ENCODE measurements around the gene POPDC2.

POPDC2 gene

GRCh38 chr3:119669906-119670570 is 9.6 kb upstream of the POPDC2 start:
- peak; percentile 52 for DNase-seq (ENCODE audit: low spot score)

- DNase-seq (ENCODE audit: low spot score) = no peak
Observed at GRCh38 chr3:119665954-119666559, 5.7 kb upstream of the POPDC2 start.

GRCh38 chr3:119664850-119665379 is 4.5 kb upstream of the POPDC2 start:
- DNase-seq (ENCODE audit: low spot score) = no peak

- DNase-seq (ENCODE audit: low spot score) = peak; percentile 64
Observed at GRCh38 chr3:119664370-119664769, 4.0 kb upstream of the POPDC2 start.

DNA sequence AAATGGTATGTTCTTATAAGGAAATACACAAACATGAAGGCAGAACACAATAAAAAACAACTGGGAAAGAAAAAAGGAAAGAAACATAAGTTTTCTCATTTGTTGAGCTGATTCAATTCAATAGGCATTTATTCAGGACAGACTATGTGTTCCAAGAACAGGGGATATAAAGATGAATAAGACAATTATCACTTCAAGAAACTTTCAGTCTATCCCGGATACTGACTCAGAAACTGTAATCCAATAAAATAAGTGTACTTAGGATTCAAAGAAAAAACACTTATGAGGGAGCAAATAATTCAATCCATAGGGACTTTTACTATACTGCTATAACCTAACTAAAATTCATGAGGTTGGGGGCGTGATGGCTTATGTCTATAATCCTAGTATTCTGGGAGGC is 3.5 kb upstream of the POPDC2 start:
- DNase-seq (ENCODE audit: low spot score) = no peak

DNA sequence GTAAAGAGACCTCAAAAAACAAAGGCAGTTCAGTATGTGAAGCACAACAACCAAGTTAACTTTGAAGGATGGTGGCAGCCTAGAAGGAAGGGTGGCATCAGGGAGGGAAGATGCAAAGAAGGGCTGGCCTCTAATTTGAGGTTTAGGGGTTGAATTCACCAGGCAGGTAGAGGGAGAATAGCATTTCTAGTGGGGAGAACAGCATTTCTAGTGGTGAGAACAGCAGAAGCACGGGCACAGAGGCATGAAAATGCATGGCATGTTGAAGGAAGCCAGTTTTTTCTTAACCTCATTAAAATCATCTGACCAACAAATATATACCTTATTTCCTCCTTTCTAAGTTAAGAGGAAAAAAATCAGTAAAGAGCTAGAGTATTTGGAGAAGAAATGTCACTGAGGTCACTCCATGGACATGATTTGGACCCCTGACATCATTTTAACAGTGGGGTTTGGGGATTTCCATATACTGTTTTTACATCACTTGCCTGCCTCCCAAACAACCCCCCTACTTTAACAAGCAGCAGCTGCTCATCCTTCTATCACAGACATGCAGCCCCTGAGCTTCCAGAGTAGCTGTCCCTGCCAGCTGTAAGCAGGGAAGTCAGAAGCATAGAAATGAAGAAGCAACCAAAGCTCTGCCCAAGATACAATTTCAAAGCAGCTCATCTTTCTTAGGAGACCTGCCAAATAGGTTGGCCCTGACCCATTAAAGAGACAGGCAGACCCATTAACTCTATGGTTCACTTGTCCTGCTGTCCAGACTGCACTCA is 2.4 kb upstream of the POPDC2 start:
- DNase-seq (ENCODE audit: low spot score) = no peak

GRCh38 chr3:119659606-119660291 is 640 bp downstream of the POPDC2 start:
- no peak for DNase-seq (ENCODE audit: low spot score)

DNA sequence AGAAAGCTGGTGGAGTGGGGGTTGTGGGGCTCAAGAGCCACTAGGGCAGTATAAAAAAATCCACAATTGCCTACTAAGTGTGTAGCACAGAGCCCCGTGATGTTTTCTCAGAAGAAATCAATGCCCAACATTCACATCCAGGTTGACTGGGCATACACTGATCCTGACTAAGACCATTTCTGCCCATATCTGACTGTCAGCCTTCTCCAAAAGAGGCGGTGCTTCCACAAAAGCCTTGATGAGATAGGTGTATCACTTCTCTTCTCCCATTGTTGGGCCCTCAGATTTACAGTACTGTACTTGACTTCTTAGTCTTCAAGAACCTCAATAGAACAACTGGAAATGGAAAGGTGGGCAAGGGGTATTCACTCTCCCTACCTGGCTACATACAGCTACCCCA is 1.4 kb downstream of the POPDC2 start:
- DNase-seq (ENCODE audit: low spot score) = no peak

DNA sequence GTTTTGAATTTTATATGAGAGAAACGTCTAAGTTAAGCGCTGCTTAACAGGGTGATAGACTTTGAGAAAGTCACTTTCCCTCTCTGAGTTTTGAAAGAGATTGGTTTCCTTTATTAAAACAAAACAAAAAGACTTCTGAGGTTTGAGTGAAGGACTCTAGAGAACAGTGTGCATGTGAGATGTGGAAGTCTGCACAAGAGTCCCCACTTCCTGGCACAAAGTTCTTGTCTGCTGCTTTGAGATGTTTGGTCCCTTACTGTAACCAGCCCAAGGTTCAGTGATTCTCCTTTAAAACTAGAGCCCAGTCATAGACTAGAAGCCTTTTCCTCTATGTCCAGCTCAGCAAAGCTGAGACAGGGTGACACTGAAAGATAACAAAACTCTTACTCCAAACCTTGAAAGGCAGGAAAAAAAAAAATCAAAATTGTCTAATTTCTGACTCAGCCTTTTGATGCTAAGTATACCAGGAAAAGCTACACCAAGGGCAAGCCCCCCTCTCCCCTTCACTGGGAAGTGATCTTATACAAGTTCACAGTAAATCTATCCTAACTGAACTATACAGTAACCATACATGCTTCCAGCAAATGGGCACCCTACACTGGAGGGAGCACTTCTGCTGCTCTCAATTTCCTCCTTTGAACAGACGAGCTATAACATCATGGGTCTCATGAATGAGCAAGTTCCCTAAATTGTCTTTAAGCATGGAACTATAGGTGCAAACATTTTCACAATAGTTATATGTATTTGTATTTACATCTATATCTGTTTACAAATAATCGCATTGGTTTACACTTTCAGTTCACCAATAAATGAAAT is 2.3 kb downstream of the POPDC2 start:
- no peak for DNase-seq (ENCODE audit: low spot score)

DNA sequence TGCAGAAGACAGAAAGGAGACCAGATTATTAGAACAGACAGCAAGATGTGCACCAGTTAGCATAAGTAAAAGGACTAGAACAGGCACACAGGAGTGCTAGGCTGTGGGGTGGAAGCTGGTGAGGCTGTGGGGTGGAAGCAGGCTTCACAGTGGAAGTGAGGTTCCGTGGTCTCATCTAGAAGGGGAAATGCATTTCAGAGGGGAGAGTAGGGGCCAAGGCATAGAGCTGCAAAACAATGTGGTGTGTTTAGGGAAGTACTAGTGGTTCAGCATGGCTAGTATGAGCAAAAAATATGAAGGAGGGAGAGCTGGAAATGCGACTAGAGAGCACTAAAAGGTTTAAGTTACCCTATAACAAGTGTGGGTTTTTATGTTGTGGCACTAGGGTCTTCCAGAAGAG is 6.5 kb downstream of the POPDC2 start:
- no peak for DNase-seq (ENCODE audit: low spot score)

- no peak for DNase-seq (ENCODE audit: low spot score)
Observed at GRCh38 chr3:119652306-119653033, 7.9 kb downstream of the POPDC2 start.

GRCh38 chr3:119649761-119650160 is 10.6 kb downstream of the POPDC2 start:
- no peak for DNase-seq (ENCODE audit: low spot score)

GRCh38 chr3:119647843-119648575 is 12.4 kb downstream of the POPDC2 start:
- no peak for DNase-seq (ENCODE audit: low spot score)

DNA sequence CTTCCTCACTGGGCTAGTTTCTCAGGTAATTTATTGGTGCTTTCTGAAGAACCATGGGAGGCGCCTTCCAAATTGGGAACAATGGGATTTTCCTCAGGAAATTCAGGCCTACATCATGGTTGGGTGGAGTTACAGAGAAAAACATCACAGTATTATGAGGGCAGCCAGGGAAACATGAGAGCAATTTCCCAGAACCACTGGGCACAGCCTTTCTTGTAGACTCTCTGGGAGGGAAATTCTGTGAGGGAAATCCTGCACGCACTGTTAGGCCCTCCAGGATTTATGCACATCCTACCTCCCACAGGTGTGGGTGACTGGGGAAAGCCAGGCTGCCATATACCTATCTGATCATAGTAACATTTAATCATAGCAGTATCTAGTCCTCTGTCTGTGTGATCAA is 13.2 kb downstream of the POPDC2 start:
- DNase-seq (ENCODE audit: low spot score) = no peak

DNA sequence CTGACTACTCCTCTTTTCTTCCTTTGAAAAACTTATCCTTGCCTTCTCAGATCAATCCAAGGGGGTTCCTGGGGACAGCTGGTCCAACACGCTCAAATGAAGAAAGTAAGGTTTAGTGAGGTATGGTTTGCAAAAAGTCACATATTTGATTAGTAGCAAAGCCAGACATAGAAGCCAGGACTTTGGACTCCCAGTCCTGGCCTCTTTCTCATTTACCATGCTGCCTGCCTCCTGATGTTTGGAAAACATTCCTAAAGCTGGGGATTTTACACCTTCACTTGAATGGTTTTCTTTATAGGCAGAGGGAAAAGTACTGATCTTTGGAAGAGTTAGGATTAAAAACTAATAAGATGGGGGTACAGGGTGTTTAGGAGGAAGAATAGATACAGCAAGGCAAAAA is 14.6 kb downstream of the POPDC2 start:
- no peak for DNase-seq (ENCODE audit: low spot score)

DNA sequence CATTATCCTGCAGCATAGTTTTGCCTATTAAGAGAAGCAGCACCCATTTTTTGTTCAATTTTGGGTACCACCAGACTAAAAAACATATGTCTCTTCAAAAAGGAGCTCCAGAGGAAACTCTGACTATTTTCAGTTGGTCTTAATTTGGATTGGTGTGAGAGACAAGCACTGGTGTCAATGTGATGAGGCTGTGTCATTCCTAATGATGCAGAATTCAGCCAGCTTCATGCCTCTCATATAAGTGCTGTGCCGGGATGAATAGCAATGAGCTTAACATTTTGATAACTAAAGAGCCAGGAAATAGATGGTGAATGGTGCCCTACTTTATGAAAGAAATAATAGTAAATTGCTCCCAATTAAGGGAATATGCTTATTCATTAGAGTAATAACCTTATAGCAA is 15.9 kb downstream of the POPDC2 start:
- no peak for DNase-seq (ENCODE audit: low spot score)

DNA sequence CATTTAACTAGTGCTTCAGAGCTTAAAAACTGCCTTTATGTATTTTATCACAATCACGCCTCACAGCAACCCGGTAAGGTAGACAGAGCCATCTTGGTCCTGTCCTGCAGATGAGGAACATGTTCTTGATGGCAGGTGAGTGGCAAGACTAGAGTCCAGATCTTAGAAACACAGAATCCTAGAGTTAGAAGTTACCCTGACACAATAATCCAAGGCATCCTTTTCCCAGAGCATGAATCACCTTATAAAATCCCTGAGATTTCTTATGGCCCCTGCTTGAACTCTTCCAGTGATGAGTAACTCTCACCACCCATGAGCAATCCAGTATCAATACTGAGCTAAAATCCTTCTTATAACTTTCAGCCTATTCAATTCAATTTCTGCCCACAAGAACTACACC is 16.9 kb downstream of the POPDC2 start:
- DNase-seq (ENCODE audit: low spot score) = peak; percentile 77

GRCh38 chr3:119642746-119643473 is 17.5 kb downstream of the POPDC2 start:
- no peak for DNase-seq (ENCODE audit: low spot score)

- DNase-seq (ENCODE audit: low spot score) = no peak
Observed at GRCh38 chr3:119641416-119641815, 19.0 kb downstream of the POPDC2 start.
